ENCODE results near the gene TMPRSS9.
A peak's percentile ranks its signal among the peaks of the same experiment; 100 is the strongest.

The TMPRSS9 gene

GRCh38 chr19:2330255-2330631 is 29.8 kb upstream of the TMPRSS9 start:
- no peak for DNase-seq

GRCh38 chr19:2330632-2331284 is 29.3 kb upstream of the TMPRSS9 start:
- DNase-seq = no peak

GRCh38 chr19:2331601-2332246 is 28.3 kb upstream of the TMPRSS9 start:
- no peak for DNase-seq

- peak; percentile 31 to 84 for DNase-seq
Measured at GRCh38 chr19:2332341-2333026, 27.6 kb upstream of the TMPRSS9 start.

GRCh38 chr19:2333027-2333806 is 26.8 kb upstream of the TMPRSS9 start:
- no peak for DNase-seq

GRCh38 chr19:2333807-2334211 is 26.3 kb upstream of the TMPRSS9 start:
- DNase-seq = no peak

- DNase-seq = no peak
Measured at GRCh38 chr19:2334426-2334825, 25.6 kb upstream of the TMPRSS9 start.

GRCh38 chr19:2334986-2335846 is 24.8 kb upstream of the TMPRSS9 start:
- no peak for DNase-seq

- no peak for DNase-seq
Measured at GRCh38 chr19:2335848-2336247, 24.2 kb upstream of the TMPRSS9 start.

- DNase-seq = no peak
Measured at GRCh38 chr19:2336528-2337328, 23.3 kb upstream of the TMPRSS9 start.

- no peak for DNase-seq
Measured at GRCh38 chr19:2337329-2337707, 22.7 kb upstream of the TMPRSS9 start.

GRCh38 chr19:2338055-2338615 is 21.9 kb upstream of the TMPRSS9 start:
- no peak for DNase-seq

GRCh38 chr19:2338751-2339643 is 21.1 kb upstream of the TMPRSS9 start:
- DNase-seq = no peak

- no peak for DNase-seq
Measured at GRCh38 chr19:2339644-2340310, 20.3 kb upstream of the TMPRSS9 start.

GRCh38 chr19:2340496-2341243 is 19.4 kb upstream of the TMPRSS9 start:
- no peak for DNase-seq

- no peak for DNase-seq
Measured at GRCh38 chr19:2341244-2341751, 18.8 kb upstream of the TMPRSS9 start.

- DNase-seq = no peak
Measured at GRCh38 chr19:2341982-2342381, 18.1 kb upstream of the TMPRSS9 start.

- DNase-seq = no peak
Measured at GRCh38 chr19:2342656-2343288, 17.3 kb upstream of the TMPRSS9 start.

Data from CD4-positive, alpha-beta T cell treated with Interleukin-4 for 1 hour (primary cell).